Endothelial cell of umbilical vein (primary cell): ENCODE data around the gene ZNF280D. TPM values are rescaled to one million over a fixed set of nuclear protein-coding genes. Genes with fewer than 3 reads are reported as not detected.

Experiments
- BruUV-seq: library from RNA; stranded (reverse); fragments of 400-500 nt; replicated peaks from 2 replicates; lab custom pipeline; 2021; lab: Mats Ljungman, UMichigan
- CTCF ChIA-PET: fragments of 300-600, 350-600 bp; sonication (Branson Sonifier 250); formaldehyde crosslinking; loops from one replicate; lab custom pipeline; 2021; ENCODE audit warnings: antibody characterized with exemption, inconsistent platforms; lab: Charles Lee
- POLR2A ChIA-PET: fragments of 300-600, 350-600 bp; sonication (Branson Sonifier 250); formaldehyde crosslinking; loops from one replicate; lab custom pipeline; 2021; ENCODE audit warnings: antibody characterized with exemption, inconsistent platforms; lab: Charles Lee
- DNase-seq: peaks from one replicate; pipeline ENCODE4 v3.0.0-alpha.2; 2011; ENCODE audit warnings: low read depth, low spot score
- FAIRE-seq: peaks from 2 replicates; lab custom pipeline; 2011; peaks lifted over from hg19 to GRCh38; lab: Jason Lieb, UNC
- H2AFZ ChIP-seq: 2 replicates; pipeline ENCODE4 v1.6.0; 2012; ENCODE audit warnings: low read depth, low read length, control low read depth, inconsistent platforms
- H3K27ac ChIP-seq: 2 replicates; pipeline ENCODE4 v1.5.1; 2011; ENCODE audit warnings: low read depth, mild to moderate bottlenecking, control low read depth, low read length, moderate library complexity; ENCODE audit not compliant: insufficient read depth
- H3K27me3 ChIP-seq, 2 experiments: 2 replicates each; pipeline versions ENCODE4 v1.6.0 to v1.6.1; 2011; ENCODE audit warnings: low read length in 2 of 2, mixed read lengths in 1 of 2; ENCODE audit not compliant: control insufficient read depth in 2 of 2, insufficient read depth in 2 of 2
- H3K36me3 ChIP-seq, 2 experiments: 2 replicates in 1 of 2; 3 replicates in 1 of 2; pipeline ENCODE4 v1.5.1; 2011; ENCODE audit warnings: low read length in 2 of 2, mild to moderate bottlenecking in 1 of 2, moderate library complexity in 1 of 2; ENCODE audit not compliant: control insufficient read depth in 2 of 2, insufficient read depth in 2 of 2; ENCODE audit errors: extremely low read depth in 1 of 2
- H3K4me1 ChIP-seq: 3 replicates; pipeline ENCODE4 v1.5.1; 2011; ENCODE audit warnings: mild to moderate bottlenecking, low read length; ENCODE audit not compliant: control insufficient read depth, insufficient read depth; ENCODE audit errors: extremely low read depth
- H3K4me2 ChIP-seq: 2 replicates; pipeline ENCODE4 v1.6.1; 2011; ENCODE audit warnings: low read length, control low read depth, mixed read lengths; ENCODE audit not compliant: insufficient read depth
- H3K4me3 ChIP-seq, 3 experiments: fragments of 200-600 bp in 1 of 3; sonication (generic), shearing (Covaris generic) in 1 of 3; replicated peaks in 1 of 3; 2 replicates each; pipeline ENCODE4 v1.5.1; 2011 to 2016; ENCODE audit warnings: control low read depth in 3 of 3, low read length in 3 of 3, mild to moderate bottlenecking in 2 of 3, inconsistent platforms in 1 of 3, low read depth in 1 of 3, moderate library complexity in 1 of 3; ENCODE audit not compliant: insufficient read depth in 1 of 3
- H3K79me2 ChIP-seq: 2 replicates; pipeline ENCODE4 v1.6.0; 2012; ENCODE audit warnings: low read length, inconsistent platforms; ENCODE audit not compliant: control insufficient read depth, insufficient read depth
- H3K9ac ChIP-seq: replicated peaks from 2 replicates; pipeline ENCODE3; 2011; ENCODE audit warnings: low read length, control low read depth; ENCODE audit not compliant: insufficient read depth; ENCODE audit errors: extremely low read depth
- H3K9me1 ChIP-seq: replicated peaks from 3 replicates; pipeline ENCODE4 v1.6.0; 2011; ENCODE audit warnings: mild to moderate bottlenecking, low read length; ENCODE audit not compliant: control insufficient read depth, insufficient read depth; ENCODE audit errors: extremely low read depth
- H3K9me3 ChIP-seq: replicated peaks from 2 replicates; pipeline ENCODE4 v1.5.1; 2012; ENCODE audit warnings: low read length, inconsistent platforms; ENCODE audit not compliant: control insufficient read depth, insufficient read depth
- H4K20me1 ChIP-seq: replicated peaks from 2 replicates; pipeline ENCODE3; 2011; ENCODE audit warnings: mild to moderate bottlenecking, low read length; ENCODE audit not compliant: control insufficient read depth, insufficient read depth; ENCODE audit errors: extremely low read depth
- EZH2 ChIP-seq: IDR thresholded peaks from 2 replicates; pipeline ENCODE4 v1.6.1; 2012; ENCODE audit warnings: borderline replicate concordance, low read depth, mild to moderate bottlenecking, moderate library complexity, low read length, inconsistent platforms; ENCODE audit not compliant: severe bottlenecking
- FOS ChIP-seq: IDR thresholded peaks from 2 replicates; pipeline ENCODE4 v1.6.1; 2011; ENCODE audit warnings: mild to moderate bottlenecking, low read length, moderate library complexity, borderline replicate concordance; ENCODE audit not compliant: insufficient read depth
- GATA2 ChIP-seq: IDR thresholded peaks from 2 replicates; pipeline ENCODE4 v1.7.0; 2011; ENCODE audit warnings: low read depth, mild to moderate bottlenecking, moderate library complexity, mixed read lengths, low read length; ENCODE audit not compliant: insufficient read length, insufficient read depth
- JUN ChIP-seq: IDR thresholded peaks from 2 replicates; pipeline ENCODE4 v1.6.1; 2011; ENCODE audit warnings: borderline replicate concordance, low read depth; ENCODE audit not compliant: insufficient read length, insufficient read depth
- POLR2A ChIP-seq: IDR thresholded peaks from 2 replicates; pipeline ENCODE4 v1.6.1; 2012; ENCODE audit warnings: low read depth, mild to moderate bottlenecking, control low read depth, low read length
- POLR2AphosphoS5 ChIP-seq: IDR thresholded peaks from 2 replicates; pipeline ENCODE4 v1.6.1; 2012; ENCODE audit warnings: low read depth, mild to moderate bottlenecking, control low read depth, low read length, moderate library complexity; ENCODE audit not compliant: insufficient read depth
- dilution Hi-C: fragments of 300-500 bp; cut with MboI; formaldehyde crosslinking; loops from one replicate; pipeline ENCODE4 v1.15.0; 2019; ENCODE audit warnings: low sequenced_read_pairs; ENCODE audit not compliant: extremely low pct_ligation_motif_present
- intact Hi-C: fragments of 100-400 bp; cut with micrococcal nuclease; formaldehyde crosslinking; loops from one replicate; pipeline ENCODE4 v1.10.0; 2022
- polyA plus RNA-seq, 4 experiments: library from polyadenylated mRNA; depleted of rRNA in 3 of 4; stranded (reverse) in 3 of 4; unstranded in 1 of 4; fragments of >200 nt; gene quantifications; 2 replicates each; pipeline versions ENCODE4 v1.2.1 to v1.2.3, GENCODE V29; 2011 to 2012; ENCODE audit warnings: missing spikeins in 1 of 4
- total RNA-seq: library from RNA; stranded (reverse); gene quantifications from 2 replicates; pipeline ENCODE4 v1.2.3, GENCODE V29; 2021
- TF ChIP-seq, protein P1 (sequence below): IDR thresholded peaks from 2 replicates; pipeline ENCODE4 v1.6.1; 2011; ENCODE audit not compliant: insufficient read depth, insufficient read length
- TF ChIP-seq, protein P2 (sequence below), 2 donors: IDR thresholded peaks; 1 replicate in 1 of 2; 2 replicates in 1 of 2; pipeline ENCODE4 v1.5.1; 2011; ENCODE audit warnings: low read length in 2 of 2, mild to moderate bottlenecking in 2 of 2, moderate library complexity in 2 of 2, control low read depth in 1 of 2, inconsistent platforms in 1 of 2, low read depth in 1 of 2; ENCODE audit not compliant: insufficient read depth in 1 of 2; ENCODE audit errors: extremely low read depth in 1 of 2

The ZNF280D gene
- total and polyA plus RNA-seq, 2 donors (not counting 3 experiments of a cell fraction or from before 2014, with no cell fraction given): 9.6 to 42.1 TPM

DNA sequence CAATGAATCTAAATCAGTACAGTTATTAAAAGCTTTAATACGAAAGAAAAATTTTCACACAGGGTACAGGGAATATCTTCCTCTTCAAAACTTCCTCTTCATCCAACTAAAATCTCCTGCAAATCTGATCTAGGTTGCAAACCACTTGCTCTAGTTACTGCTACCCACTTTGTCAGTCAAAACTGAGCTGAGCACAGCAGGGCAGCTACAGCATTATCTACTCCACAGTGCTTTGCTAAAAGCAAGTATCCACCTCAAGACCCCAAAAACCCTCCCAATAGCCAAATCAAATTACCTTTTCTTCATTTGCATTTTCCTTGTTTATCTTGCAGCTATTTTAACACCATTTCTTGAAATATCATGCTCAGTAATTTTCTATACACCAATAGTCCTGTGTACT lies 14.7 kb downstream of the ZNF280D start:
- no peak for FAIRE-seq
- Histone ChIP-seq H3K9ac (no peak overlapping the region), H3K79me2 (peaks cover 54% of the 10 kb centered on the region), H3K4me3 (no peak overlapping the region), H3K27me3 (no peaks in the 10 kb centered on the region), H3K4me2 (no peak overlapping the region), H3K27ac (no peak overlapping the region), H3K9me3 (no peaks in the 10 kb centered on the region), H2AFZ (no peak overlapping the region), H3K9me1 (peaks cover 3% of the 10 kb centered on the region), H4K20me1 (no peaks in the 10 kb centered on the region), H3K4me1 (no peaks in the 10 kb centered on the region), H3K36me3 (no peaks in the 10 kb centered on the region)
- CTCF ChIA-PET: interaction anchor here (0.7 kb wide), 1 partner anchor 22 kb away, joined by 3 read pairs; no protein-coding TSS in a partner anchor
- TF ChIP-seq GATA2: no peak
- DNase-seq: no peak
- intact Hi-C loops: no loop called here
- dilution Hi-C loops: no loop called here
- POLR2A ChIA-PET: no interaction called here
- no TSS peak for BruUV-seq

DNA sequence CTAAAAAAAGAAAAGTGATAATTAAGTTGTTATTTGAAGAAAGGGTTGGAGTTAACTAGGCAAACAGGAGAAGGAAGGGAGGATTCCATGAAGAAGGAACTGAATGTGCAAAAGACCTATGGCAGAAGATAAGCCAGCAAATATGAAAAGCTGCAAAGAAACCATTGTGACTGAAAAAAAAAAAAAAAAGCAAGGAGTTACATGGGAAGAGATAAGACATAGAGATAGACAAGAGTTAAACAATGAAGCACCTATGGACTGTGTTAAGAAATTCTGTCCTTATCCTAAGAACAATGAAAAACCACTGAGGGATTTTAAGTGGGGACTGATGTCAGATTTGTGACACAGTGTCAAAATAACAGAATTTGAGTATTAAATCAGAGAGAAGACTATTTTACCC lies 17.0 kb downstream of the ZNF280D start:
- Histone ChIP-seq H3K27ac (no peak overlapping the region), H3K9me1 (peaks cover 3% of the 10 kb centered on the region), H3K4me1 (no peaks in the 10 kb centered on the region), H3K27me3 (no peaks in the 10 kb centered on the region), H4K20me1 (no peaks in the 10 kb centered on the region), H3K4me2 (no peak overlapping the region), H3K79me2 (peaks cover 55% of the 10 kb centered on the region), H3K36me3 (no peaks in the 10 kb centered on the region), H3K9me3 (no peaks in the 10 kb centered on the region), H3K4me3 (no peak overlapping the region), H3K9ac (no peak overlapping the region), H2AFZ (no peak overlapping the region)
- POLR2A ChIA-PET: no interaction called here
- no peak for TF ChIP-seq EZH2
- no peak for TF ChIP-seq FOS
- TF ChIP-seq POLR2AphosphoS5: no peak
- TF ChIP-seq, protein P1, sequence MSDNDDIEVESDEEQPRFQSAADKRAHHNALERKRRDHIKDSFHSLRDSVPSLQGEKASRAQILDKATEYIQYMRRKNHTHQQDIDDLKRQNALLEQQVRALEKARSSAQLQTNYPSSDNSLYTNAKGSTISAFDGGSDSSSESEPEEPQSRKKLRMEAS: no peak
- TF ChIP-seq, protein P2, sequence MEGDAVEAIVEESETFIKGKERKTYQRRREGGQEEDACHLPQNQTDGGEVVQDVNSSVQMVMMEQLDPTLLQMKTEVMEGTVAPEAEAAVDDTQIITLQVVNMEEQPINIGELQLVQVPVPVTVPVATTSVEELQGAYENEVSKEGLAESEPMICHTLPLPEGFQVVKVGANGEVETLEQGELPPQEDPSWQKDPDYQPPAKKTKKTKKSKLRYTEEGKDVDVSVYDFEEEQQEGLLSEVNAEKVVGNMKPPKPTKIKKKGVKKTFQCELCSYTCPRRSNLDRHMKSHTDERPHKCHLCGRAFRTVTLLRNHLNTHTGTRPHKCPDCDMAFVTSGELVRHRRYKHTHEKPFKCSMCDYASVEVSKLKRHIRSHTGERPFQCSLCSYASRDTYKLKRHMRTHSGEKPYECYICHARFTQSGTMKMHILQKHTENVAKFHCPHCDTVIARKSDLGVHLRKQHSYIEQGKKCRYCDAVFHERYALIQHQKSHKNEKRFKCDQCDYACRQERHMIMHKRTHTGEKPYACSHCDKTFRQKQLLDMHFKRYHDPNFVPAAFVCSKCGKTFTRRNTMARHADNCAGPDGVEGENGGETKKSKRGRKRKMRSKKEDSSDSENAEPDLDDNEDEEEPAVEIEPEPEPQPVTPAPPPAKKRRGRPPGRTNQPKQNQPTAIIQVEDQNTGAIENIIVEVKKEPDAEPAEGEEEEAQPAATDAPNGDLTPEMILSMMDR (IDR thresholded peaks at IDR 0.05; ENCODE audit: extremely low read depth in 1 of 2, insufficient read depth in 1 of 2, low read depth in 1 of 2, low read length in 2 of 2): no peak
- TF ChIP-seq GATA2: no peak
- no peak for TF ChIP-seq POLR2A
- no peak for TF ChIP-seq JUN
- no TSS peak for BruUV-seq
- dilution Hi-C loops (no loop called here), intact Hi-C loops (no loop called here)
- FAIRE-seq: no peak
- no peak for DNase-seq
- CTCF ChIA-PET: no interaction called here
